Choroid plexus epithelial cell (primary cell): ENCODE results near the gene SSX2IP.
"Not testable (repeated sequence)": the region's sequence is repeated elsewhere in the genome, so short reads cannot be mapped to it uniquely, and the experiment has no call there.

Source experiments
- DNase-seq: peaks from one replicate; pipeline ENCODE4 v3.0.0-alpha.2; 2010; ENCODE audit warnings: low read depth
- H3K4me3 ChIP-seq: 2 replicates; pipeline ENCODE4 v1.5.1; 2011; ENCODE audit warnings: low read depth, mild to moderate bottlenecking, control low read depth, low read length, moderate library complexity
- TF ChIP-seq, protein P1 (sequence below): conservative IDR thresholded peaks from 2 replicates; pipeline ENCODE4 v1.5.1; 2011; ENCODE audit warnings: low read depth, mild to moderate bottlenecking, control low read depth, inconsistent platforms, low read length, moderate library complexity

SSX2IP gene

DNA sequence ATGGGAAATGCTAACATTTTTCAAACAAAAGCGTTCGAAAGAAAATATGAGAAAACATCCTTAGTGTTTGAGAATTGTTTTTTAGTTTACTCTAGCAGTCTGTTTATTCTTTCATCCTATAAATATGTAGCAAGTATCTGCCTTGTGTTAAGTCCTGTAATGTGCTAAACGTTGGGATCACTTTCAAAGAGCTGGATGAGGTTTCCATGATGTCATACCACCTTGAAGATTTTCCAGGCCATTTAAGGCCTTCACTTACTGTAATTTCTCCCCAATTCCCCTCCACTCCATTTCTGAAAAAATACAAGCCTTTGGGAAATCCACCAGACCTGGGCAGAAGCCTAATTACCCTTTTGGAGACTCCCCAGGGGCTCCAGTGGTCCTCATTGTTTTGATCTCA is 91.8 kb downstream of the SSX2IP start:
- no peak overlapping the region for H3K4me3 ChIP-seq
- TF ChIP-seq, protein P1, sequence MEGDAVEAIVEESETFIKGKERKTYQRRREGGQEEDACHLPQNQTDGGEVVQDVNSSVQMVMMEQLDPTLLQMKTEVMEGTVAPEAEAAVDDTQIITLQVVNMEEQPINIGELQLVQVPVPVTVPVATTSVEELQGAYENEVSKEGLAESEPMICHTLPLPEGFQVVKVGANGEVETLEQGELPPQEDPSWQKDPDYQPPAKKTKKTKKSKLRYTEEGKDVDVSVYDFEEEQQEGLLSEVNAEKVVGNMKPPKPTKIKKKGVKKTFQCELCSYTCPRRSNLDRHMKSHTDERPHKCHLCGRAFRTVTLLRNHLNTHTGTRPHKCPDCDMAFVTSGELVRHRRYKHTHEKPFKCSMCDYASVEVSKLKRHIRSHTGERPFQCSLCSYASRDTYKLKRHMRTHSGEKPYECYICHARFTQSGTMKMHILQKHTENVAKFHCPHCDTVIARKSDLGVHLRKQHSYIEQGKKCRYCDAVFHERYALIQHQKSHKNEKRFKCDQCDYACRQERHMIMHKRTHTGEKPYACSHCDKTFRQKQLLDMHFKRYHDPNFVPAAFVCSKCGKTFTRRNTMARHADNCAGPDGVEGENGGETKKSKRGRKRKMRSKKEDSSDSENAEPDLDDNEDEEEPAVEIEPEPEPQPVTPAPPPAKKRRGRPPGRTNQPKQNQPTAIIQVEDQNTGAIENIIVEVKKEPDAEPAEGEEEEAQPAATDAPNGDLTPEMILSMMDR = no peak
- DNase-seq = peak; percentile 36

DNA sequence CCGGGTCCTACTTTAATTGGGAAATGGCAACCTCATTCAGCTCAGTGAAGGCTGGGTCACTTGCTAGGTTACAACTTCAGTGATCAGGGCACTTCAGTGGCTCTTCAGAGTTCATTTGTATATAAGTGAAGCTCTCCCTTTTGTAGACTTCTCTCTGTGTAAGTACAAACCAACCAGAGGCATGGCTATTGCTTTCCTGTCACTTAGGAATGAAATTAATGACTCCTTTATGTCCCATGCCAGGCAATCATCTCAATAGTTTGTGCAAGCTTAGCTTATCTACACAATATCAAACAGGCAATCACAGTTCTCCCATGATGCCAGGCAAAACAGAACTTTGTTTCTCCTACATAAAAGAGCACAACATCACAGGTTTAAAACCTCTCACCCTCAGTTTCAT is 93.2 kb downstream of the SSX2IP start:
- no peak overlapping the region for H3K4me3 ChIP-seq
- TF ChIP-seq, protein P1 = no peak
- DNase-seq = no peak

DNA sequence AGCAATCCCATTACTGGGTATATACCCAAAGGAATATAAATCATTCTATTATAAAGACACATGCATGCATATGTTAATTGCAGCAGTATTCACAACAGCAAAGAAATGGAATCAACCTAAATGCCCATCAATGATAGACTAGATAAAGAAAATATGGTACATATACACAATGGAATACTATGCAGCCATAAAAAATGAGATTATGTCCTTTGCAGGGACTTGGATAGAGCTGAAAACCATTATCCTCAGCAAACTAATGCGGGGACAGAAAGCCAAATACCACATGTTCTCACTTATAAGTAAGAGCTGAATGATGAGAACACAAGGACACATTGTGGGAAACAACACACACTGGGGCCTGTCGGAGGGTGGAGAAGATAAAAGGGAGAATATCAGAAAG is 95.3 kb downstream of the SSX2IP start:
- DNase-seq, H3K4me3 ChIP-seq: not testable (repeated sequence)
